ENCODE measurements around the gene TOMM7.
"Not testable (repeated sequence)": the region's sequence is repeated elsewhere in the genome, so short reads cannot be mapped to it uniquely, and the experiment has no call there.

Gene TOMM7

DNA sequence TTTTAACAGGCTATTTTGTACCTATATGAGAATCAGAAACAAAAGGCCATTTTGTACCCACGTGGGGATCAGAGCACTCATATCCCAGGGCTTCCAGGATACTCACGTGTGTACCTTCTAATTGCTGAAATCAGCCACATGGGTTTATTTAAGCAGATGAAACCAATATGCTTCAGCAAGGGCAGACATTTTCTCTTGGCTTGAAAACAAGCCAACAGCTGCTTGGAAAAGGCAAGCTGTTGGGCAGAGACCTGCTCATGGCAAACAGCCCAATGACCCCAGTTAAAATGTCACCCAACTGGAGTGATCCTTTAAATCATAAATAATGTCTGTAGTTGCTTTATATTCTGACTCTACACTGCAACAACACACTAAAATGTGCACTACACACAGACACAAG lies 26.5 kb upstream of the TOMM7 start:
- Mint-ChIP-seq H3K4me1 (peaks cover 8% of the 10 kb centered on the region), H3K4me3 (no peak overlapping the region), H3K27me3 (no peaks in the 10 kb centered on the region), H3K36me3 (ENCODE audit: insufficient read depth) (peaks cover 5% of the 10 kb centered on the region), H3K9me3 (no peaks in the 10 kb centered on the region), H3K27ac (ENCODE audit: low read depth) (no peak overlapping the region)
- no peak for DNase-seq (ENCODE audit: low spot score in 2 of 2)
- ATAC-seq (replicated peaks; ENCODE audit: extremely low read depth, poor library complexity, severe bottlenecking): no peak

DNA sequence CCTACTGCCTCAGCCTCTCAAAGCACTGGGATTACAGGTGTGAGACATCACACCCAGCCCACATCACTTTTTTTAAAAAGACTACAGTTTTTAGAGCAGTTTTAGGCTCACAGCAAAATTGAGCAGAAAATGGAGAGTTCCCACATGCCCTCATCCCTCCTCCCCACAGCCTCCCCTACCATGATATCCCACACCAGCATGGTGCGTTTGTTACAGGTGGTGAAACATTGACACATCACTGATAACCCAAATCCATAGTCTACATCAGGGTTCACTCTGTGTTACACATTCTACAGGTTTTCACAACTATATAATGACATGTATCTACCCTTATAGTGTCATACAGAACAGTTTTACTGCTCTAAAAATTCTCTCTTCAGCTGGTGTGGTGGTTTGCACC lies 24.3 kb upstream of the TOMM7 start:
- no peak overlapping the region for H3K4me3 Mint-ChIP-seq
- no peaks in the 10 kb centered on the region for H3K27me3 Mint-ChIP-seq
- no peaks in the 10 kb centered on the region for H3K4me1 Mint-ChIP-seq
- ATAC-seq (replicated peaks; ENCODE audit: extremely low read depth, poor library complexity, severe bottlenecking): no peak
- no peak overlapping the region for H3K27ac Mint-ChIP-seq (ENCODE audit: low read depth)
- no peaks in the 10 kb centered on the region for H3K9me3 Mint-ChIP-seq
- H3K36me3 Mint-ChIP-seq (ENCODE audit: insufficient read depth): no peaks in the 10 kb centered on the region
- no peak for DNase-seq (ENCODE audit: low spot score in 2 of 2)

DNA sequence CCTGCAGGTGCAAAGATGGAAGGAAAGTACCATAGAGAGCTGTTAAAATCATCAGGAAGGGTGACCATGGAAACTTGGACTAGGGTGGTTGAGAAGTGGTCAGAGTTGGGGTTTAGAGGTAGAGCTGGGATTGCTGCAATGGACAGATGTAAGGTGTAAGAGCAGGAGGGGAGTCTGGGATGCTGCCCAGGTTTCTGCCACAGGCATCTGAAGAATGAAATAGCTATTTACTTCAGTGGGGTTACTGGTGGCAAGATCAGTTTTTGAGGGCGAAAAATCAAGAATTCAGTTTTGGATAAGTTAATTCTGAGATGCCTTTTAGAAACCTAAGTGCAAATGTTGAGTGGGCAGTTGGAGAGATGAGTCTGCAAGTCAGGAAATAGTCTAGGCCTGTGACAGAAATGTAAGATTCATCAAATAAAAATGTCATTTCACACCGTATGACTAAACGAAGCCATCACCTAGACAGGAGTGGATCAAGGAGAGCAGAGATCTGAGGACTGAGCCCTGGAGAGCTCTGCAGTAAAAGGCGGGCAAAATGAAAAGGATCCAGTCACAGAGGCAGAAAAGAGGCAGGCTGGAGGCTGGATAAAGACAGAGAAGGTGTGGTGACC lies 22.7 kb upstream of the TOMM7 start:
- ATAC-seq (replicated peaks; ENCODE audit: extremely low read depth, poor library complexity, severe bottlenecking): no peak
- Mint-ChIP-seq H3K4me3 (no peak overlapping the region), H3K27ac (ENCODE audit: low read depth) (no peak overlapping the region), H3K36me3 (ENCODE audit: insufficient read depth) (no peaks in the 10 kb centered on the region), H3K9me3 (no peaks in the 10 kb centered on the region), H3K27me3 (no peaks in the 10 kb centered on the region), H3K4me1 (no peaks in the 10 kb centered on the region)
- no peak for DNase-seq (ENCODE audit: low spot score in 2 of 2)

DNA sequence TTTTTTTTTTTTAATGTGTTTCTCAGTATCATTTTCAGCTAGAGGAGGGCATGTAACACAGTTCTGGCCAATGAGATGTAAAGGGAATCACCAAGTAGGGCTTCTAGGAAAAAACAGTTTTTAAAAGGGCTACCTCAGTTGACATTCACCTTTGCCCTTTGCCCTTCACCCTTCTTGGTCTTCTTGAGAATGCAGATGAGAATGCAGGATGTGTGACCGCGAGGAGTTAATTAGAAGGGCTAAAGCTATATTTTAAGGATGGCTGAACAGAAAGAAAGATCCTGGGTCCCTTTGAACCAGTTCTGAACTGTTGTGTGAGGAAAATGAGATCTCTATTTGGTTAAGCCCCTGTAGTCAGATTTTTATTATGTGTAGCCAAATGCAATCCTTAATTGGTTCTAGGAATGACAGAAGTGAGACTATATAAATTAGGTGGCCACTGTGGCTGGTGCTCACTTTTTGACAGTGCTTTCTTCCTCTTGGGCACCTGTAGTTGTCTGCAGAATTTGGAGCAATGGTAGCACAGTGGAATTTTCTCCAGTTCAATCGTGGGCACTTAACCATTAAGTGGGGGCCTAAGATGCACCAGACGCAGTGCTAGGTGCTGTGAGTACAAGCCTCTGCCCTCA lies 21.1 kb upstream of the TOMM7 start:
- no peaks in the 10 kb centered on the region for H3K36me3 Mint-ChIP-seq (ENCODE audit: insufficient read depth)
- no peak for ATAC-seq (replicated peaks; ENCODE audit: extremely low read depth, poor library complexity, severe bottlenecking)
- H3K27ac Mint-ChIP-seq (ENCODE audit: low read depth): no peak overlapping the region
- H3K9me3 Mint-ChIP-seq: no peaks in the 10 kb centered on the region
- no peaks in the 10 kb centered on the region for H3K4me1 Mint-ChIP-seq
- H3K27me3 Mint-ChIP-seq: peaks cover 11% of the 10 kb centered on the region
- no peak overlapping the region for H3K4me3 Mint-ChIP-seq
- no peak for DNase-seq (ENCODE audit: low spot score in 2 of 2)

DNA sequence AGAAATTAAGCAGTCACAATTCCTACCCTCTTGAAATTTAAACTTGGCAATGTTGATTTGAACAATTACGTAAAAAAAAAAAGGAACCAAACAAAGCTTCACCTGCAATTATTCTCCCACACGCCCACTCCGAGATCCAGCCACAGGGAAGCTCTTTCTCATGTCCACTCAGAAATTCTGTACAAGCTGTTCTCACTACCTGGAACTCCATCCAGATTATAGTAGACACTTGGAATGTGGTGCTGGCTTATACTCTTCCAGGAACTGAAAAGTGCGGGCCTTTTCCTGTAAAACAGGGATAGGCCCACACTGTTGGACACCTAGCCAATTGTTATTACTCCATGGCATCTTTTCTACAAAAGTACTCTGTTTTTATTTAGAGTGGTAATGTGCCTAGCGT lies 20.3 kb upstream of the TOMM7 start:
- no peak overlapping the region for H3K27ac Mint-ChIP-seq (ENCODE audit: low read depth)
- peaks cover 15% of the 10 kb centered on the region for H3K27me3 Mint-ChIP-seq

DNA sequence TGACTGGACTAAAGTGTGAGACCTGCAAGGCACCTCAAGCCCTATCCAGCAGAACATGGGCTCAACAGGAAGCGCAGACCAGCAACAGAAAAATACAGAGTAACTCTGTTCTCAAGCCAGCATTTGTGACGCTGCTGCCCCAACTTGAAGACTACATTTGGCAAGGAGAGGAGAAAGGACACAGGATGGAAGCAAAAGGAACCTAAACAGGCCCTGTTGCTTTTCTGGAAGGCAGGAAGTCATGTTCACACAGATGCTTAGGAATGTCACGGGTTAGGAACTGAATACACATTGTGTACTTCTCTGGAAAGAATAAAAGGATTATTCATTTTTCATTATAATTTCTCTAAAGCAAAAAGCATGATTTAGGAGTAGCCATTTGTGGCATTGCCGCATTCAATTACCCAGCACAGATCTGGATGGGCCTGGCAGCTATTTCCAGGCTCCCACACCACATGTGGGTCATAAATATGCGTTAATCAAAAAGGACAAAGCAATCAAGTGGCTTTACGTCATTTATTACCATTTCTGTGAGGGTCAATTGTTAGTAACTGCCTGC lies 19.8 kb upstream of the TOMM7 start:
- DNase-seq (ENCODE audit: low spot score in 2 of 2): no peak
- no peaks in the 10 kb centered on the region for H3K9me3 Mint-ChIP-seq
- no peak for ATAC-seq (replicated peaks; ENCODE audit: extremely low read depth, poor library complexity, severe bottlenecking)
- H3K27ac Mint-ChIP-seq (ENCODE audit: low read depth): no peak overlapping the region
- H3K4me1 Mint-ChIP-seq: no peaks in the 10 kb centered on the region
- H3K27me3 Mint-ChIP-seq: peaks cover 20% of the 10 kb centered on the region
- H3K4me3 Mint-ChIP-seq: no peak overlapping the region
- H3K36me3 Mint-ChIP-seq (ENCODE audit: insufficient read depth): no peaks in the 10 kb centered on the region

More for the DNA sequence above, 20.3 kb upstream of the TOMM7 start:
- Mint-ChIP-seq H3K4me1 (no peaks in the 10 kb centered on the region), H3K36me3 (ENCODE audit: insufficient read depth) (no peaks in the 10 kb centered on the region), H3K9me3 (no peaks in the 10 kb centered on the region), H3K4me3 (no peak overlapping the region)
- ATAC-seq (replicated peaks; ENCODE audit: extremely low read depth, poor library complexity, severe bottlenecking) (no peak), DNase-seq (ENCODE audit: low spot score in 2 of 2) (no peak)

DNA sequence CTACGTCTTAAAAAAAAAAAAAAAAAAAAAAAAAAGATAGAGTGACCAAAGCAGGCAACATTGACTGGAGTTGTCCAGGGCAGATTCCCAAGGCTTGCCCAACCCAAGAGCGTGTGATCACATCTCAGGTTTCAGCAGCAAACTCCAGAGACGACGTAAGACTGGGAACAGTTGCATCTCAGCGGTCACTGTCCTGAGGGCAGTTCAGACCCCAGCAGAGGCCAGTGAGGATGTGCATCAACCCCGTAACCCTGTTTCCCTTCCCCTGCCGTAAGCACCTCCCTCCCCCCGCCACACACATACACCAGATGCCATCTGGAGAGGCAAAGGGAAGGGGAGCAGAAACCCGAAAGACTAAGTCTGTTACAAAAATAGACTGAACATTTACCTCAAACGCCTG lies 19.3 kb upstream of the TOMM7 start:
- Mint-ChIP-seq H3K4me3 (no peak overlapping the region), H3K36me3 (ENCODE audit: insufficient read depth) (no peaks in the 10 kb centered on the region), H3K9me3 (no peaks in the 10 kb centered on the region), H3K4me1 (no peaks in the 10 kb centered on the region), H3K27me3 (peaks cover 25% of the 10 kb centered on the region), H3K27ac (ENCODE audit: low read depth) (no peak overlapping the region)
- DNase-seq (ENCODE audit: low spot score in 2 of 2): no peak
- no peak for ATAC-seq (replicated peaks; ENCODE audit: extremely low read depth, poor library complexity, severe bottlenecking)

DNA sequence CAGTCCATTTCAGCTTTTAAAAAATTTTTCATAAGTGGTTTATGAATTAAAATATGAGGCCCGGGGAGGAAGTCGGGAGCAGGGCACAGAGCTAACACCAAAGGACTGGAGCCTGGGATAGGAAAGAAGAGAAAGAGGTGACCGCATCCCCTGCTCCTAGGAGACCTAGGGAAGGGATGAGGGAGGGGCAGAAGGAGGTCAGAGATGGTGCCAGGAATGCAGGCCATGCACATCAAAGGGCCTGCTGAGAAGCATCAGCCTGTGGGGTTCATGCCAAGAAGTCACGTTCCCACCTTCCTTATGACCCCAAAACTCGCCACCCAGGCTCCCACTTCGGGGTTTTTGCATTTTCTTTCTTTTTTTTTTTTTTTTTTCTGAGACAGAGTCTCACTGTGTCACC lies 14.7 kb upstream of the TOMM7 start:
- Mint-ChIP-seq H3K27me3 (peaks cover 28% of the 10 kb centered on the region), H3K4me1 (no peaks in the 10 kb centered on the region), H3K4me3 (no peak overlapping the region), H3K36me3 (ENCODE audit: insufficient read depth) (no peaks in the 10 kb centered on the region), H3K27ac (ENCODE audit: low read depth) (no peak overlapping the region), H3K9me3 (no peaks in the 10 kb centered on the region)
- DNase-seq (ENCODE audit: low spot score in 2 of 2) (no peak), ATAC-seq (replicated peaks; ENCODE audit: extremely low read depth, poor library complexity, severe bottlenecking) (no peak)

DNA sequence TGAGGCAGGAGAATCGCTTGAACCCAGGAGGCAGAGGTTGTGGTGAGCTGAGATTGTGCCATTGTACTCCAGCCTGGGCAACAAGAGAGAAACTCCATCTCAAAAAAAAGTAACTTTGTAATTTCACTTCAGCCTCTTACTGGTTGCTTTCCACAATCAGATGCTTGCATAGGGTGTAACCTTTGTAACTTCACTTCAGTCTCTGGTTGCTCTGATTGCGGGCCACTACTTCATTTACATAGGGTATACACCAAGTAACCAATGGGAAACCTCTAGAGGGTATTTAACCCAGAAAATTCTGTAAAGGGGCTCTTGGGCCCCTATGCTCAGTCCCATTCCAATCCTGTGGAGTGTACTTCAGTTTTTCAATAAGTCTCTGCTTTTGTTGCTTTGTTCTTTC lies 13.9 kb upstream of the TOMM7 start:
- H3K27me3 Mint-ChIP-seq: peaks cover 28% of the 10 kb centered on the region
- not testable (repeated sequence) for H3K4me3 Mint-ChIP-seq; H3K36me3 Mint-ChIP-seq (ENCODE audit: insufficient read depth); ATAC-seq (replicated peaks; ENCODE audit: extremely low read depth, poor library complexity, severe bottlenecking); DNase-seq (ENCODE audit: low spot score in 2 of 2); H3K27ac Mint-ChIP-seq (ENCODE audit: low read depth); H3K4me1 Mint-ChIP-seq; H3K9me3 Mint-ChIP-seq

DNA sequence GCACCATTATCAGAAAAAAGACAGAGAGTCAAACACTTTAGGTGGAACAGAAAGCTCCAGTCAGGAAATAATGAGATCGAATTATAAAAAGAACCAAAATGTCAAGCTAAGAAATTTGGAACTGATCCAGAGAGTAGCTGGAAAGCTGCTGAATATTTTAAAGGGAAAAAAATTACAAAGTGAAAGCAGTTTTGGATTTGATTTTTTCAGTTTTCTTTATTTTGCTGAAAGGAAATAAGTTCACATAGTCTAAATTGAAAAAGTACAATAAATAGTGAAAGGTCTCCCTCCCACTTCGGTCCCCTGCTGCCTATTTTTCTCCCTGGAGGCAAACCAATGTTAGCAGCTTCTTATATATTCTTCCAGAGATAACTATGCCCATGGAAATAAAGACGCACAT lies 11.3 kb upstream of the TOMM7 start:
- Mint-ChIP-seq H3K4me1 (no peaks in the 10 kb centered on the region), H3K36me3 (ENCODE audit: insufficient read depth) (no peaks in the 10 kb centered on the region), H3K27ac (ENCODE audit: low read depth) (no peak overlapping the region), H3K4me3 (no peak overlapping the region), H3K27me3 (peaks cover 27% of the 10 kb centered on the region), H3K9me3 (no peaks in the 10 kb centered on the region)
- ATAC-seq (replicated peaks; ENCODE audit: extremely low read depth, poor library complexity, severe bottlenecking) (no peak), DNase-seq (ENCODE audit: low spot score in 2 of 2) (no peak)

DNA sequence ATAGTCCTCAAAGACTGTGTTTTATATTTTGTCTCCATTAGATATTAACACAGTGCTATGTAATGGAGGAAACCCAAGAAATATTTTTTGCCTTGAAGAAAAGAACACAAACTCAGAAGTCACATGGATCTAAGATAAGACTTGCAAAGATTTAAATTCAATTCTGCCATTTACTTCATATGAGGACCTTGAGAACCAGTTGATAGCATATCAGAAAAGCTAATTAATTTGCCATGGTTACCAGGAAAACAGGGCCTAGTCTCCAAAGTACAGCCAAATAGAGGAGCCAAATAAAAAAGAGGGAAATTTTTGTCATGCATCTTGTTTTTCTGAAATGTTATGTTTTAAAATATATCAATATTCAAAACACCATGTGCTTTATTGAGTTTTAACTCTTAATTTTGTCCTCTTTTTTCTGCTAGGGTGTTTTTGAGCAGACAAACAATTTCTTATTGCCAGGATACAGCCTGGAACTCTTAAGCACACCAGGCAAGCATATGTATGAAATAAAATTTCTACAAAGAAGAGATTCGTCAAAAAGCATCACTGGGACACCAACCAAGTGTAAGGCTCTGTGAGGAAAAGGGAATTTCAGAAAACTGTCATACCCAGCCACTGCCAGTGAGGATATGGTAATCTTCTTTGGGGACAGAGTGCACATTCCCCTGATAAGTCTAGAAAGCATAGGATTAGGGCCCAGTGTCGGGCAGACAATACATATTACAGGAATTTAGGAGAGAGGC lies 10.6 kb upstream of the TOMM7 start:
- no peaks in the 10 kb centered on the region for H3K4me1 Mint-ChIP-seq
- H3K27ac Mint-ChIP-seq (ENCODE audit: low read depth): no peak overlapping the region
- DNase-seq (ENCODE audit: low spot score in 2 of 2): no peak
- H3K9me3 Mint-ChIP-seq: no peaks in the 10 kb centered on the region
- no peak overlapping the region for H3K4me3 Mint-ChIP-seq
- ATAC-seq (replicated peaks; ENCODE audit: extremely low read depth, poor library complexity, severe bottlenecking): no peak
- no peaks in the 10 kb centered on the region for H3K36me3 Mint-ChIP-seq (ENCODE audit: insufficient read depth)
- peaks cover 26% of the 10 kb centered on the region for H3K27me3 Mint-ChIP-seq

DNA sequence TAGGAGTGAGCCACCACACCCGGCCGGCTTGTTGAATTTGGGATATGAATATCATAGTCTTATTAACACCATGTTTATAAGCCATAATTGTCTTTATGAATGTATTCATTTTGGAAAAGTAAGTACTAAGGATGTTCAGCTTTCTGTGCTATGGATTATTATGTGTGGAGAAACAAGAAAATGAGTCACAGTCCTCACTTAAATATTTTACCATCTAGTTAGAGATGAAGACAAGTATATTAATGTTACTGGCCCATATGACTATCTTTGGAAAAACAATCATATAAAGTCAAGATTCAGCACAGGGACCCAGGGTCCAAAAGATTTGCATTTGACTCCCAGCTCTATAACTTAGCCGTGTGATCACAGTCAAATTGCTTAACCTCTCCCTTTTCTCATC lies 9.8 kb upstream of the TOMM7 start:
- peaks cover 22% of the 10 kb centered on the region for H3K27me3 Mint-ChIP-seq
- no peak for ATAC-seq (replicated peaks; ENCODE audit: extremely low read depth, poor library complexity, severe bottlenecking)
- H3K27ac Mint-ChIP-seq (ENCODE audit: low read depth): no peak overlapping the region
- H3K36me3 Mint-ChIP-seq (ENCODE audit: insufficient read depth): no peaks in the 10 kb centered on the region
- no peaks in the 10 kb centered on the region for H3K9me3 Mint-ChIP-seq
- no peak overlapping the region for H3K4me3 Mint-ChIP-seq
- no peaks in the 10 kb centered on the region for H3K4me1 Mint-ChIP-seq
- no peak for DNase-seq (ENCODE audit: low spot score in 2 of 2)
